NT2/D1 (cell line): ENCODE measurements around the gene NAPB.

Experiments used
- SUZ12 ChIP-seq: IDR thresholded peaks from 2 replicates; pipeline ENCODE4 v1.6.1; 2011; ENCODE audit not compliant: insufficient read length, insufficient read depth; ENCODE audit errors: extremely low read depth
- YY1 ChIP-seq: IDR thresholded peaks from 2 replicates; pipeline ENCODE4 v1.6.1; 2011; ENCODE audit not compliant: insufficient read length, insufficient read depth
- ZNF274 ChIP-seq: IDR thresholded peaks from 2 replicates; pipeline ENCODE4 v1.6.1; 2011; ENCODE audit warnings: mild to moderate bottlenecking, low read depth, low read length

DNA sequence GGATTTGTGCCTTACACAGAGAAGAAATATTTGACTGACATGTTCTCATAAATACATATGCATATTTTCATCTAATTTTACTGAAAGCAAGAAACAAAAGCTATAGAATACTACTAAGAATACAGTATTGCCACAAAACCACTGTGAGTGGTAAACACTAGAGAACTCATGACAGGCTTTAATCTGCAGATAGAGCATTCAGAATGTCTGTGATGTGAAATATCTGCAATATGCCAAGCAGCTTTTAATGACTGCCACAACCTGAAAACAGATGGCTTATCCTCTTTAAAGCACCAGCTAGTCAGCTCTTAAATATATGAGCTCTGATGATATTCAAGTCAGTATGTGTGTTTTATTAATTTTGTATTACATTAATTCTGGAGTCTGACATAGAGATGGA is 3.4 kb downstream of the NAPB start:
- TF ChIP-seq SUZ12 = no peak
- no peak for TF ChIP-seq YY1
- no peak for TF ChIP-seq ZNF274
